ENCODE data around the gene ABHD2.

DNA sequence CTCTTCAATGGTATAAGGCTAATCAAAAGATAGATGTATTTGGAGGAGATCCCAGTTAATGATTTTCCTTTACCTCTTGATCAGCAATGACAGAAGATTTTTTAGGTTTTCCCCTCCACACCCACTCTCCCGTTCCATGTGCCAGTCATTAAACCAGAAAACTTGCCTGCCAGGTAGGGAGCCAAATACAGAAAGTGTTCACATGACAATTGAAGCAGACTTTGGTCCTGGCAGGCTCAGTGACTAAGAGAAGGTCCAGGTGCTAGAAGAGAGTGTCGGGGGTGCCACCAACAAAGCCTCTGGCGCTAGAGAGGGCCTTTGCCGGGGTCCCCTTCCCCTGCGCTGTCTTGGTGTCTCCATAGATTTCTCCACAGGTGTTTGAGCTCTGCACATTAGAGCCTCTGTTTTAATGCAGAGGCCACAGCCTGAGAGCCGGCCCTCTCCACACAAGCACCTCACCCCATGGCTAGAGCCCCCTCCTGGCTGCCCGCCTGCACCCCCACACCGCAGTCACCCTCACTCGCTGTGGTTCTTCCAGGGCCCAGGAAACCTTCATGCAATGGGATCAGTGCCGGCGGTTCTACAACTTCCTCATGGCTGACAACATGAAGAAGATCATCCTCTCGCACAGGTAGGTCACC is 96.8 kb downstream of the ABHD2 start:
- TF ChIP-seq, protein P1, sequence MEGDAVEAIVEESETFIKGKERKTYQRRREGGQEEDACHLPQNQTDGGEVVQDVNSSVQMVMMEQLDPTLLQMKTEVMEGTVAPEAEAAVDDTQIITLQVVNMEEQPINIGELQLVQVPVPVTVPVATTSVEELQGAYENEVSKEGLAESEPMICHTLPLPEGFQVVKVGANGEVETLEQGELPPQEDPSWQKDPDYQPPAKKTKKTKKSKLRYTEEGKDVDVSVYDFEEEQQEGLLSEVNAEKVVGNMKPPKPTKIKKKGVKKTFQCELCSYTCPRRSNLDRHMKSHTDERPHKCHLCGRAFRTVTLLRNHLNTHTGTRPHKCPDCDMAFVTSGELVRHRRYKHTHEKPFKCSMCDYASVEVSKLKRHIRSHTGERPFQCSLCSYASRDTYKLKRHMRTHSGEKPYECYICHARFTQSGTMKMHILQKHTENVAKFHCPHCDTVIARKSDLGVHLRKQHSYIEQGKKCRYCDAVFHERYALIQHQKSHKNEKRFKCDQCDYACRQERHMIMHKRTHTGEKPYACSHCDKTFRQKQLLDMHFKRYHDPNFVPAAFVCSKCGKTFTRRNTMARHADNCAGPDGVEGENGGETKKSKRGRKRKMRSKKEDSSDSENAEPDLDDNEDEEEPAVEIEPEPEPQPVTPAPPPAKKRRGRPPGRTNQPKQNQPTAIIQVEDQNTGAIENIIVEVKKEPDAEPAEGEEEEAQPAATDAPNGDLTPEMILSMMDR (IDR thresholded peaks at IDR 0.05): no peak
- no peak for TF ChIP-seq POLR2A (IDR thresholded peaks at IDR 0.05)

All from adrenal gland (tissue), 5 donors.